Keratinocyte (primary cell): ENCODE data around the gene SUMO4. TPM values are rescaled to one million over a fixed set of nuclear protein-coding genes. Genes with fewer than 3 reads are reported as not detected.

Source experiments
- DNase-seq: peaks from one replicate; pipeline ENCODE4 v3.0.0-alpha.2; 2011; ENCODE audit warnings: low read depth, missing footprints, low spot score
- FAIRE-seq: peaks from 2 replicates; lab custom pipeline; 2011; peaks lifted over from hg19 to GRCh38; lab: Jason Lieb, UNC
- H2AFZ ChIP-seq: 2 replicates; pipeline ENCODE4 v1.6.0; 2012; ENCODE audit warnings: low read length, control low read depth, inconsistent platforms; ENCODE audit not compliant: control insufficient read depth
- H3K27ac ChIP-seq: 2 replicates; pipeline ENCODE4 v1.5.1; 2011; ENCODE audit warnings: low read length; ENCODE audit not compliant: control insufficient read depth, insufficient read depth
- H3K27me3 ChIP-seq: 3 replicates; pipeline ENCODE4 v1.6.0; 2011; ENCODE audit warnings: low read length; ENCODE audit not compliant: control insufficient read depth, insufficient read depth; ENCODE audit errors: extremely low read depth
- H3K36me3 ChIP-seq, 2 experiments: 2 replicates in 1 of 2; 3 replicates in 1 of 2; pipeline ENCODE4 v1.5.1; 2011; ENCODE audit warnings: low read length in 2 of 2, mild to moderate bottlenecking in 1 of 2; ENCODE audit not compliant: control insufficient read depth in 2 of 2, insufficient read depth in 2 of 2; ENCODE audit errors: extremely low read depth in 1 of 2
- H3K4me1 ChIP-seq: 3 replicates; pipeline ENCODE4 v1.5.1; 2011; ENCODE audit warnings: low read length; ENCODE audit not compliant: control insufficient read depth, insufficient read depth; ENCODE audit errors: extremely low read depth
- H3K4me2 ChIP-seq: 3 replicates; pipeline ENCODE4 v1.6.0; 2011; ENCODE audit warnings: low read depth, low read length; ENCODE audit not compliant: control insufficient read depth, insufficient read depth; ENCODE audit errors: extremely low read depth
- H3K4me3 ChIP-seq, 3 experiments: fragments of 200-600 bp in 1 of 3; sonication (generic) in 1 of 3; 2 replicates in 2 of 3; 3 replicates in 1 of 3; pipeline ENCODE4 v1.5.1; 2011 to 2016; ENCODE audit warnings: low read length in 3 of 3, mild to moderate bottlenecking in 3 of 3, control low read depth in 2 of 3, inconsistent platforms in 1 of 3, low read depth in 1 of 3, mixed read lengths in 1 of 3, mixed run types in 1 of 3, moderate library complexity in 1 of 3; ENCODE audit not compliant: control insufficient read depth in 2 of 3, insufficient read depth in 2 of 3; ENCODE audit errors: extremely low read depth in 1 of 3
- H3K79me2 ChIP-seq: 2 replicates; pipeline ENCODE4 v1.6.0; 2012; ENCODE audit warnings: low read length; ENCODE audit not compliant: control insufficient read depth, insufficient read depth
- H3K9ac ChIP-seq: 3 replicates; pipeline ENCODE4 v1.6.0; 2011; ENCODE audit warnings: low read length; ENCODE audit not compliant: control insufficient read depth, insufficient read depth; ENCODE audit errors: extremely low read depth
- H3K9me1 ChIP-seq: 3 replicates; pipeline ENCODE4 v1.6.0; 2011; ENCODE audit warnings: low read length; ENCODE audit not compliant: control insufficient read depth, insufficient read depth; ENCODE audit errors: extremely low read depth
- H3K9me3 ChIP-seq: 2 replicates; pipeline ENCODE4 v1.5.1; 2012; ENCODE audit warnings: low read depth, low read length; ENCODE audit not compliant: control insufficient read depth
- H4K20me1 ChIP-seq: 3 replicates; pipeline ENCODE4 v1.6.0; 2011; ENCODE audit warnings: low read length; ENCODE audit not compliant: control insufficient read depth, insufficient read depth; ENCODE audit errors: extremely low read depth
- EZH2 ChIP-seq: IDR thresholded peaks from one replicate; pipeline ENCODE4 v1.6.1; 2012; ENCODE audit warnings: inconsistent platforms, mild to moderate bottlenecking, low read length, moderate library complexity
- dilution Hi-C: fragments of 300-500 bp; cut with MboI; formaldehyde crosslinking; loops from one replicate; pipeline ENCODE4 v1.7.0; 2020; ENCODE audit warnings: low sequenced_read_pairs; ENCODE audit not compliant: extremely low pct_ligation_motif_present
- polyA plus RNA-seq, 5 experiments: library from polyadenylated mRNA; depleted of rRNA in 3 of 5; stranded (reverse) in 3 of 5; stranded (forward) in 1 of 5; unstranded in 1 of 5; fragments of >200 nt; gene quantifications; 1 replicate in 1 of 5; 2 replicates in 3 of 5; 3 replicates in 1 of 5; pipeline versions ENCODE4 v1.2.1 to v1.2.3, GENCODE V29; 2011 to 2012; ENCODE audit warnings: missing spikeins in 2 of 5, low read depth in 1 of 5, low replicate concordance in 1 of 5
- TF ChIP-seq, protein P1 (sequence below), 3 experiments: IDR thresholded peaks in 1 of 3; conservative IDR thresholded peaks in 1 of 3; optimal IDR thresholded peaks in 1 of 3; 2 replicates in 2 of 3; 3 replicates in 1 of 3; pipeline versions ENCODE3 to v1.5.1; 2011; ENCODE audit warnings: low read length in 3 of 3, mild to moderate bottlenecking in 3 of 3, moderate library complexity in 2 of 3, control low read depth in 1 of 3, inconsistent platforms in 1 of 3; ENCODE audit not compliant: insufficient read depth in 2 of 3; ENCODE audit errors: extremely low read depth in 1 of 3

SUMO4 gene
- polyA plus RNA-seq, 1 donor (not counting 4 experiments of a cell fraction or from before 2014, with no cell fraction given): 0.09 TPM

GRCh38 chr6:149425754-149426153, 25.7 kb downstream of the SUMO4 start:
- FAIRE-seq: no peak
- H3K4me3 ChIP-seq: no peak overlapping the region
- H3K36me3 ChIP-seq: no peaks in the 10 kb centered on the region
- no peaks in the 10 kb centered on the region for H3K9me1 ChIP-seq
- no peak overlapping the region for H2AFZ ChIP-seq
- no peaks in the 10 kb centered on the region for H3K4me1 ChIP-seq
- H4K20me1 ChIP-seq: no peaks in the 10 kb centered on the region
- TF ChIP-seq, protein P1, sequence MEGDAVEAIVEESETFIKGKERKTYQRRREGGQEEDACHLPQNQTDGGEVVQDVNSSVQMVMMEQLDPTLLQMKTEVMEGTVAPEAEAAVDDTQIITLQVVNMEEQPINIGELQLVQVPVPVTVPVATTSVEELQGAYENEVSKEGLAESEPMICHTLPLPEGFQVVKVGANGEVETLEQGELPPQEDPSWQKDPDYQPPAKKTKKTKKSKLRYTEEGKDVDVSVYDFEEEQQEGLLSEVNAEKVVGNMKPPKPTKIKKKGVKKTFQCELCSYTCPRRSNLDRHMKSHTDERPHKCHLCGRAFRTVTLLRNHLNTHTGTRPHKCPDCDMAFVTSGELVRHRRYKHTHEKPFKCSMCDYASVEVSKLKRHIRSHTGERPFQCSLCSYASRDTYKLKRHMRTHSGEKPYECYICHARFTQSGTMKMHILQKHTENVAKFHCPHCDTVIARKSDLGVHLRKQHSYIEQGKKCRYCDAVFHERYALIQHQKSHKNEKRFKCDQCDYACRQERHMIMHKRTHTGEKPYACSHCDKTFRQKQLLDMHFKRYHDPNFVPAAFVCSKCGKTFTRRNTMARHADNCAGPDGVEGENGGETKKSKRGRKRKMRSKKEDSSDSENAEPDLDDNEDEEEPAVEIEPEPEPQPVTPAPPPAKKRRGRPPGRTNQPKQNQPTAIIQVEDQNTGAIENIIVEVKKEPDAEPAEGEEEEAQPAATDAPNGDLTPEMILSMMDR (optimal IDR thresholded peaks at IDR 0.05 in 1 of 3, IDR thresholded peaks at IDR 0.05 in 1 of 3, conservative IDR thresholded peaks at IDR 0.05 in 1 of 3; ENCODE audit: extremely low read depth in 1 of 3, insufficient read depth in 2 of 3, low read length in 3 of 3): no peak
- TF ChIP-seq EZH2: no peak
- H3K9me3 ChIP-seq: no peaks in the 10 kb centered on the region
- H3K27me3 ChIP-seq: peaks cover 2% of the 10 kb centered on the region
- H3K27ac ChIP-seq: no peak overlapping the region
- H3K9ac ChIP-seq: no peak overlapping the region
- no peaks in the 10 kb centered on the region for H3K79me2 ChIP-seq
- H3K4me2 ChIP-seq: no peak overlapping the region
- no peak for DNase-seq
- dilution Hi-C loops: no loop called here

DNA sequence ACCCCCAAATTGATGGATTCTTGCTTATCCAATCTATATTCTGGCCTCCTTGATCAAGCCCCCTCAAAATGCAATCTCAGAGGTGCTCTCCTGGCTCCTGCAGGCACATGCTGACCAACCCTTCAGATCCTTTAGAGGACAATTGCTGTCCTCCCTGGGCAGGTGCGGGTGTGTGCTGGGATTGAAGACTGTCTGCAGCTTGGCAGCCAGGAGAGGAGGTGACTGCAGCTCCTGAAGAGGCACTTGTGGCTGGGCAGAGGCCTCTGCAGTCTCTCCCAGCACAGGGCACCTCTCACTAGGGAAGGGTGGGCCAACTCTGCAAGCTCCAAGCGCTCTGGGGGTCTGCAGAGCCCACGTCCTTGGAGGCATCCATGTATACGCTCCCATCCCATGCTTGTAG, 28.5 kb downstream of the SUMO4 start:
- FAIRE-seq (no peak), DNase-seq (no peak)
- H3K79me2 ChIP-seq: no peaks in the 10 kb centered on the region
- no peaks in the 10 kb centered on the region for H4K20me1 ChIP-seq
- H3K9ac ChIP-seq: no peak overlapping the region
- peaks cover 2% of the 10 kb centered on the region for H3K27me3 ChIP-seq
- H3K4me3 ChIP-seq: no peak overlapping the region
- H3K9me1 ChIP-seq: no peaks in the 10 kb centered on the region
- no peak overlapping the region for H3K27ac ChIP-seq
- no peaks in the 10 kb centered on the region for H3K36me3 ChIP-seq
- H2AFZ ChIP-seq: no peak overlapping the region
- dilution Hi-C loops: no loop called here
- H3K4me2 ChIP-seq: no peak overlapping the region
- H3K4me1 ChIP-seq: no peaks in the 10 kb centered on the region
- no peaks in the 10 kb centered on the region for H3K9me3 ChIP-seq
- TF ChIP-seq, protein P1 (optimal IDR thresholded peaks at IDR 0.05 in 1 of 3, IDR thresholded peaks at IDR 0.05 in 1 of 3, conservative IDR thresholded peaks at IDR 0.05 in 1 of 3; ENCODE audit: extremely low read depth in 1 of 3, insufficient read depth in 2 of 3, low read length in 3 of 3): no peak
- no peak for TF ChIP-seq EZH2
